HG03280 (cell line): ENCODE data around the gene CDCA8.
"Not testable (repeated sequence)": the region's sequence is repeated elsewhere in the genome, so short reads cannot be mapped to it uniquely, and the experiment has no call there.

ENCODE experiments used
- ATAC-seq: cut with Tn5 transposase; IDR thresholded peaks from one replicate; pipeline ENCODE4 v1.9.1; 2021; ENCODE audit warnings: mild to moderate bottlenecking, moderate library complexity; ENCODE audit not compliant: unreplicated experiment

CDCA8 gene

DNA sequence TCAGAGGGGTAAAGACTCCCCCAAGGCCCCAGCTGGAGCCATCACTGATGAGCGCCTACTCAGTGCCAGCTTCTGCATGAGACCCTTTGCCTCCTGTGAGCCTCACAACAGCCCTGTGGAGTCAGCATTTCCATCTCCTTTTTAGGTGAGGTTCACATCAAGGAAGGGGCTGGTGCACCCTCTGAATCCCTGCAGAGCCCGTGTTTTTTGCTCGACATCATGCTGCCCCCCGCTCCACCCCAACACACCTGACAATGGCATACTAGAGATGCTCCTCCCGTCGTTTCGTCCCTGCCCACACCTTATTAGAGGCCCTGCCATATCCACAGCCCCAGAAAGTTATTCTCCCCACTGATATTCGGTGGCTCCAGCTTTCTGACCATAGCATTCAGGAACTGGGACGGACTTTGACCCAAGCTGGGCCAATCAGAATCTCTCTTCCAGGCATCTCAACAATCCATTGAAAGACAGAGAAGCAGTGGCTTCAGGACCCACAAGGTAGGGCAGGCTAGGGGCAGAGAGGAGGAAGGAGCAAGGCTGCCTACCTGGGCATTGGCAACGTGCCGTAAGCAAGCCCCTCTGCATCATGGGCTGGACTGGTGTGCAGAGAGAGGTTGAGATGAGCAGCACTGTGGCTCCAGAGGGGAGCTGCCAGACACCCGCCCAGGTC is 39.9 kb downstream of the CDCA8 start:
- ATAC-seq = no peak

DNA sequence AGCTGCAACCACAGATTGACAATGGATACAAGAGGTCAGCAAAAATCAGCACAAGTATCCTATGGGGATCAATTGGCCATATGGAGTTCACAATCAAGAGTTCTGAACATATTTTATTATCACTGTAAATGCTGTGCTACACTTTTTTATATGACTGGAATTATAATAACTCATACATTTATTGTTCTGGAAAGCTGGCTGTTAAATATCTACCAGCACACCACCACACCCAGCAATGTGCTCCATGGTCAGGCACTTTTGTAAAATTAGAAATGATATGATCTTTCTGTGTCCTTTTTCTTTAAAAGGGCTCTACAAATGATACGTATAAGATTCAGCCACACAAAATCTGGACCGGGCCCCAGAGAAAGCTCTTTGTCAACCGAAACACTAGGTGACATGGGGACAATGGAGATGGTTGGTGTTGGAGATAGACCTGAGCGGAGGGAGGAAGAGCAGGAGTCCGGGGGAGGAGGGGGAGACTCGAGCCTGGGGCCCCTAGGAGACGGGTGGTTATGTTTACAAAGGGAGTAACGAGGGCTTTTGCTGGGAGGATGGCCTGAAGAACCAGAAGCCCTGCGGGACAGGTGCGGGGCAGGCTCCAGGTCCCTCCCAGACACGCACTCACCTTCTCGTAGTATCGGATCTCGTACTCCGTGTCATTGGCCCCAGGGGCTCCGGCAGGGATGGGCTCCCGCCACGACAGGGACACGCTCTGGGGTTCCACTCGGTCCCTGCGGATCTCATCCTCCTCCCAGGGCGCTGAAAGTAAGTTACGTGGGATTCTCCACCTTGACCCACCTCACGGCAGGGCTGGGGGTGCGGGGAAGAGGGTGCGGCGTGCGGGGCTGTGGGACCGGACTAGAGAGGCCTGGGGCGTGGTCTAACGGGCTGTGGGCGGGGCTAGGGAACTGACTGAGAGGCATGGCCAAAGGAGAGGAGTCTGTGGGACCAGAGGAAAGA is 42.6 kb downstream of the CDCA8 start:
- ATAC-seq = no peak

DNA sequence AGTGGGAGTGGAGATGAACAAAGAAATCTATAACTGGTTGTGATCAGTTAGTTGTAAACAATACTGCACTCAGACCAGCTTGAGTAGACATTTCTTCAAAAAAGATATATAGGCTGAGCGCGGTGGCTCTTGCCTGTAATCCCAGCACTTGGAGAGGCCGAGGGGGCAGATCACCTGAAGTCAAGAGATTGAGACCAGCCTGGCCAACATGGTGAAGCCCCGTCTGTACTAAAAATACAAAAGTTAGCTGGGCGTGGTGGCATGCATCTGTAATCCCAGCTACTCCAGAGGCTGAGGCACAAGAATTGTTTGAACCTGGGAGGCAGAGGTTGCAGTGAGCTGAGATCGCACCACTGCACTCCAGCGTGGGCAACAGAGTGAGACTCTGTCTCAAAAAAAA is 45.7 kb downstream of the CDCA8 start:
- ATAC-seq = not testable (repeated sequence)

DNA sequence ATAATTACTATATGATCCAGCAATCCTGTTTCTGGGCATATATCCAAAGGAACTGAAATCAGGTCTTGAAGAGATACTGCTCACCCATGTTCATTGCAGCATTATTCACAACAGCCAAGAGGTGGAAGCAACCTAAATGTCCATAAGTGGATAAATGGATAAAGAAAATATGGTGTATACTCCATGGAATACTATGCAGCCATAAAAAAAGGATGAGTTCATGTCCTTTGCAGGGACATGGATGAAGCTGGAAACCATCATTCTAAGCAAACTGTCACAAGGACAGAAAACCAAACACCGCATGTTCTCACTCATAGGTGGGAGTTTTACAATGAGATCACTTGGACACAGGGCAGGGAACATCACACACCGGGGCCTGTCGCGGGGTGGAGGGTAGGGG is 46.3 kb downstream of the CDCA8 start:
- ATAC-seq = not testable (repeated sequence)

DNA sequence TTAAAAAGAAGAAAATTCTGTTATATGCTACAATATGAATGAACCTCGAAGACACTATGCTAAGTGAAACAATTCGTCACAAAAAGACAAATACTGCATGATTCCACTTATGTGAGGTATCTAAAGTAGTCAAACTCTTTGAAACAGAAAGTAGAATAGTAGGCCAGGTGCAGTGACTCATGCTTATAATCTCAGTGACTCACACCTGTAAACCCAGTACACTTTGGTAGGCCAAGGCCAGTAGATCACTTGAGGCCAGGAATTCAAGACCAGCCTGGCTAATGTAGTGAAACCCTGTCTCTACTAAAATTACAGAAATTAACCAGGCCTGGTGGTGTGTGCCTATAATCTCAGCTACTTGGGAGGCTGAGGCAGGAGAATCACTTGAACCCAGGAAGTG is 46.9 kb downstream of the CDCA8 start:
- ATAC-seq = no peak

DNA sequence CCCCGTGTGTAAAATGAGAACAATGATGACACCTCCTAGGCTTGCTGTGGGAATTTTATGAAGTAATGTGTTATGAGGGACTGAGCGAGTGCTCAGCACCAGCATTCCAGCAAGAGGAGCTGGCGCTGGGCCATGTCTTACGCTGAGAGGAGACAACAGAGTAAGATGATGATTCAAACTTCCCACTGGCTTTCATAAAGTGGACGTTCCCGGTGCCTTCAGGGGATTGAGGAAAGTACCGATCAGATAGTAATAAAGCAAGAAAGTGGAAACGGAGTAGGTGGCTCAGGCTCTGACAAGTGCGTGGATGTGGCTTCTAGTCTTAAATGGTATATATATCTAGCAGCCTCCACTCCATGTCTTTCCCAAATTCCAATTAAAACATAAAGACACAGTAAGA is 48.8 kb downstream of the CDCA8 start:
- ATAC-seq = no peak

DNA sequence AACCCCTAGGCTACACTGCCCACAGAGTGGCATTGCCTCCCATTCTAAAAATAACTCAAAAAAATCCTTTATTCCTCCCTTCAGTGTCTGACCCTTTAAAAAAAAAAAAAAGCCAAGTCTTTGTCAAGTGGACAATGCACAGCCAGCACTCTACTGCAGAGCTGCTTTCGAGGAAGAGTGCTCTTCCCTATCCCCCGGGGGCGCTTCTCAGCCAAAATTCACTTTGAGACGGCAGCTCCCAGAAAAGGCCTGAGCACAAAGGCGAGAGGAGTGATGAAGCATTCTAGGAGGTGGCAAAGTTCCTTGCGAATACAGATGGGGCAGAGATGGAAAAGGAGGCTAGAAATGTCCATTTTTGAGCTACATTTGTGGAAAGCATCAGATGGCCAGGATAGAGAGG is 49.3 kb downstream of the CDCA8 start:
- ATAC-seq = no peak

DNA sequence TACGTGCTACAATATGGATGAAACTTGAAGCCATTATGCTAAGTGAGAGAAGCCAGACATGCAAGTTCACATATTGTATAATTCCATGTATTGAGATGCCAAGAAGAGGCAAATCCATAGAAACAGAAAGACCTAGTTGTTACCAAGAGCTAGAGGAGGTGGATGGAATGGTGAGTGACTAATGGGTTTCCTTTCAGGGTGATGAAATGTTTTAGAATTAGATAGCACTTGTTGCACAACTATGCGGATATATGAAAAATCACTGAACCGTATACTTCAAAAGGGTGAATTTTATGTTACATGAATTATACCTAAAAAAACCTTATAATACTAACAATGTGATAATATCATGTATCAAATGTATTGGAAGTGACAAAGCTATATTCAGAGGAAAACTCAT is 54.5 kb downstream of the CDCA8 start:
- ATAC-seq = no peak

DNA sequence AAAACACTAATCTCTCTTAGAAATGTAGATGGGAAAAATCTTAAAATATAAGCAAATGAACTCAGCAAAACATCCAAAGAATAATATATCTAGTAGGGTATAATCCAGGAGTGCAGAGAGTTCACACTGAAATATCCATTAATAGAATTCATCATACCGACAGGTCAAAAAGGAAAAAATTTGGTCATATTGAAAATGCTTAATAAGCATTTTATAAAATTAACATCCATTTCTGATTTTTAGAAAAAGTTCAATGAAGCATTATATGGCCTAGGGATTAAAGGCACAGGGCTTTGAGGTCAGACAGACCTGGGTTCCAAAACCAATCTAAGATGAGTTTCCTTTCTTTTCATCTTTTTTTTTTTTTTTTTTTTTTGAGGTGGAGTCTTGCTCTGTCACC is 56.2 kb downstream of the CDCA8 start:
- ATAC-seq = no peak

DNA sequence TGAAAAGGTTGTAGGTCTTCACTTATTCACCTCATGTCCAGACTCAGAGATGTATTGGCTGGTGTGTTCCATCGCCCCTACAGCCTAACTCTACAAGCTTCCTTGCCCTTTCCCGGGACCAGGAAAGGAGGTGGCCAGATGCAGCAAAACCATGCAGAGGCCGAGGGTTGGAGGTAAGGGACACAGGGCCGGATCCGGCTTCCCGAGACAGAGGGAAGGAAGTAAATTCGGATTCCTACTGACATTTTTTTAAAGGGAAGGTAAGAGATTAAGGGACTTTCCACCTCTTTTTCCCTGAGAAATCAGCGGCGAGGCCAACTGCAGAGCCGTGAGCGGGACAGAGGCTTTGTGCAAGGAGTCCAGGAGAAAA is 59.9 kb downstream of the CDCA8 start:
- no peak for ATAC-seq

DNA sequence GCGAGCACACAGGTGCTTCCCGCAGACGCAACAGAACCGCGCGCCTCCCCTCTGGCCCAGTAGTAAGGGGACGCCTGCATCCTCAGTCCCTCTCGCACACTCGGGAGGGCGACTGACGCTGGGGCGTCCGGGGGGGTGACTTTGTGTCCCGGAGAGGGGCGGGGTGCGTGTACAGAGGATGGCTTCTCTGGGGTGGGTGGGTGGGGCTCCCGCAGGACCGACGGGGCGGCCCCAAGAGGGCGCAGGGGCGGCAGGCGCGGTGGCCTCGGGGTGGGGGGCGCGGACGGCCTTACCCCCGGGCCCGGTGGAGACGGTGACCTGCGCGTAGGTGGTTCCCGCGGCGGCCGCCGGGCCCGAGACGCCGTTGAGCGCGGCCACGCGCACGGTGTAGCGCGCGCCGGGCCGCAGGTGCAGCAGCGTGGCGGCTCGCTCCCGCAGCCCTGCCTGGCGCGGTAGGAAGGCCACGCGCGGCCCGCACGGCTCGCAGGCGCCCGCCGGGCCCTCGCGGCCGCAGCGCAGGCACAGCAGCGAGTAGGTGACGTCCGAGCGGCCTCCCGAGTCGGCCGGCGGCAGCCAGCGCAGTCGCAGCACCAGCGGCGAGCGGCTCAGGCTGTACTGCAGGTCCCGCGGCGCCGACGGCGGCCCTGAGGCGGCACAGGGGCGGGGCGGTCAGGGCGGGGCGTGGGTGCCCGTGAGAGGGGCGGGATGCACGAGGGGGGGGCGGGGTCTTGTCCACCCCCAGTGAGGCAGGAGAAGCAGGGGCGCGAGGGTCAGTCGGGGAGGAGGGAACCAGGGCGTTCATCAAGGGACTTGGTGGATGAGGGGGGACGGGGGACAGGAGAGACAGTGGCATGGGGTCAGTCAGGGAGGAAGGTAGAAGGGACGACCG is 60.5 kb downstream of the CDCA8 start:
- no peak for ATAC-seq

DNA sequence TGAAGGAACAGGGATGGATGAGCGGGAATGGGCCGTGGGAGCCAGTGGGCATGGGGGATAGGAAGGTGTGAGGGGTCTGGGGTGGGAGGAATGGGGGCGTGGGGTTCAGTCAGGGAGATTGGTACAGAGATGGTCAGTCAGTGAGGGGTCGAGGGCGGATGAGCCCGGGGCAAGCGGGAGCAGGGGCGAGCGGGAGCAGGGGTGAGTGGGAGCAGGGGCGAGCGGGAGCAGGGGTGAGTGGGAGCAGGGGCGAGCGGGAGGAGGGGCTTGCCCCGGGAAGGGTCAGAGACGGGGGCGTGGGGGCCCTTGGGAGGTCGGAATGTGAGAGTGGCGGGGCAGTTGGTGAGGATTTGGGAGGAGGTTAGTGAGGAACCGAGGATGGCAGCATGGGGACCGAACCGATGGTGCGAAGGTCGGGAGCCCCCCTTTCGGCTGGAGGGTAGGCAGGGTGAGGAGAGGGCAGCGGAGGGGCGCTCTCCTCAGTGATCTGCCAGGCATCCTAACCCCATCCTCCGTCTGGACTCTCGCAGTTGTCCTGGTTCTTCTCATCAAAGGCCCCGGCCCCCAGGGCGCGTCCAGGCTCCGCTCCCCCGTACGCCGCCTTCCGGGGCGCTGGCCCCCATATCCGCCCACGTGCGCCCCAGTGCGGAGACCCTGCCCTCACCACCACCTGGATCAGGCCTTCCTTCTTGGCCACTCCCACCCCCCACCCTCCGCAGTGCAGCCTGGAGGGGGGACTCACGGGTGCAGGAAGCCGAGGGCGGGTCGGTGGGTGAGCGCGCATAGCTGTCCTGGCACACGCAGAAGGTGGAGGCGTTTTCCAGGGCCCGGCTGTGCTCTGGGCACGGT is 61.4 kb downstream of the CDCA8 start:
- no peak for ATAC-seq

DNA sequence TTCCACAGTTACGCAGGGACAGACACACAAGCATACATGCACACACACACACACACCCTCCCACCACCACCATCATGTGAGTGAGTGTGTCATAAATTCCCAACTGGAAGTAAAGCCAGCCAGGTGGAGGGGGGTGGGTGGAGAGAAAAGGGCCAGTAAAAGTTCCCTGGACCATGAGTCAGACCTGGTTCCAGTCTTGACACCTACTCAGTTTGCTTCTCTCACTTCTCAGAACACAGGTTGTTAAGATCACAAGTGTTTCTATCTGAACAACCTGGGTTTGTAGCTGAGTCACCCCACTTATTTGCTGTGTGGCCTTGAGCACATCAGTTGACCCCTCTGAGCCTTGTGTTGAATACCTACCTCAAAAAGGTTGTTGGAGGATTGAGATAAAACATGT is 63.0 kb downstream of the CDCA8 start:
- ATAC-seq = no peak

DNA sequence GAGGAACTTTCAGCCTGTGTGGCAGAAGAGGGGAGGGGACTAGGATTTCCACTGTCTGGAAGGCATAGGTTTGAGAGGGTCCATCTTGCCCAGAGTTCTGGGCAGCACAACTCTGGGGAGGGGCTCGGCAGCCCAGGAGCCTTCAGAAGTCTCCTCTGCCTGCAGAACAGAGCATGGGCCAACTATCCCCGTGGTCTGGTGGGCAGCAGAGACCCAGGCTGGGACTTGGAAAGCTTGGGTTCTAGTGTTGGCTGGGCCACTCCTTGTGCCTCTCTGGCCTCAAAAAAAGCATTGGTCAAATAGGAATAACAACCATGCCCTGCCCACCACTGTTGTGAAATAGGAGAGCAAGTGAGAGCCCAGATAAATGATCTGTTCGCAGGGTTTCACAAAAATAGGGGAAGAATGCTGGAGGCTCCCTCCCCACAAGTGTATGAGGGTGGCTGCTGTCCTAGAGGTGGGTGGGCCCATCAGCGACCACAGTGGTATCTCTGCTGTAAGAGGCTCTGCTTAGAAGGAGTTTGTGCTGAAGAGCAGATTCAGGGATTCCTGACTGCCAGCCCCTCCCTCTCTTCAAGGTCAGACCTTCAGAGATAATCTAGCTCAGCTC is 63.7 kb downstream of the CDCA8 start:
- no peak for ATAC-seq
